AG04449 (cell line): ENCODE measurements around the gene AEN.

Source experiments
- CTCF ChIA-PET: fragments of 350-600 bp; formaldehyde crosslinking; extraction: SDS; loops from one replicate; lab custom pipeline; 2021; ENCODE audit warnings: antibody characterized with exemption; lab: Yijun Ruan, JAX
- POLR2A ChIA-PET: fragments of 400-600, 350-600 bp; formaldehyde crosslinking; extraction: SDS; loops from one replicate; lab custom pipeline; 2020; ENCODE audit warnings: antibody characterized with exemption, inconsistent platforms; lab: Yijun Ruan, JAX
- DNase-seq: peaks from one replicate; pipeline ENCODE4 v3.0.0-alpha.2; 2010; ENCODE audit warnings: low read depth, low spot score
- H3K4me3 ChIP-seq: 2 replicates; pipeline ENCODE4 v1.5.1; 2011; ENCODE audit warnings: low read depth, mild to moderate bottlenecking, control low read depth, low read length
- CTCF ChIP-seq: IDR thresholded peaks from one replicate; pipeline ENCODE4 v1.5.1; 2011; ENCODE audit warnings: mild to moderate bottlenecking, moderate library complexity, low read length, control low read depth, inconsistent platforms; ENCODE audit not compliant: insufficient read depth; ENCODE audit errors: missing control alignments

AEN gene

GRCh38 chr15:88652456-88653199 lies 31.5 kb downstream of the AEN start:
- no peak for TF ChIP-seq CTCF
- H3K4me3 ChIP-seq: no peak overlapping the region
- CTCF ChIA-PET: interaction anchor here (0.9 to 10.7 kb wide), 4 partner anchors 14 to 226 kb away, joined by 3 to 385 read pairs (median 6); partner anchors contain the start of gene ISG20
- POLR2A ChIA-PET: no interaction called here
- no peak for DNase-seq

- DNase-seq: no peak
- ChIA-PET CTCF (interaction anchor here (0.9 to 10.7 kb wide), 4 partner anchors 15 to 225 kb away, joined by 3 to 385 read pairs (median 6); partner anchors contain the start of gene ISG20), POLR2A (no interaction called here)
- no peak for TF ChIP-seq CTCF
- H3K4me3 ChIP-seq: no peak overlapping the region
These were observed 32.3 kb downstream of the AEN start for GRCh38 chr15:88653200-88654064.

- ChIA-PET POLR2A (no interaction called here), CTCF (interaction anchor here (0.9 to 10.7 kb wide), 9 partner anchors 9 to 251 kb away, joined by 3 to 385 read pairs (median 5); partner anchors contain the start of gene ISG20)
- no peak for DNase-seq
- no peak overlapping the region for H3K4me3 ChIP-seq
- TF ChIP-seq CTCF: no peak
These were observed 33.4 kb downstream of the AEN start for GRCh38 chr15:88654430-88655102.

- ChIA-PET CTCF (interaction anchor here (0.9 to 10.7 kb wide), 12 partner anchors 10 to 403 kb away, joined by 3 to 385 read pairs (median 5); partner anchors contain the start of gene ISG20), POLR2A (no interaction called here)
These were observed 34.0 kb downstream of the AEN start for GRCh38 chr15:88655103-88655553.

GRCh38 chr15:88655800-88656488 lies 34.8 kb downstream of the AEN start:
- no peak for DNase-seq
- ChIA-PET POLR2A (no interaction called here), CTCF (interaction anchor here (0.6 to 10.7 kb wide), 24 partner anchors 9 to 402 kb away, joined by 3 to 385 read pairs (median 5); partner anchors contain the start of gene ISG20)
- no peak overlapping the region for H3K4me3 ChIP-seq
- TF ChIP-seq CTCF: no peak

More at GRCh38 chr15:88655103-88655553, 34.0 kb downstream of the AEN start:
- DNase-seq: no peak
- TF ChIP-seq CTCF: no peak
- H3K4me3 ChIP-seq: no peak overlapping the region
